COR-L47 (cell line): ENCODE measurements around the gene PIGQ.

Experiments
- DNase-seq: peaks from one replicate; lab custom pipeline; 2025; lab: John Stamatoyannopoulos, UW

Gene PIGQ

DNA sequence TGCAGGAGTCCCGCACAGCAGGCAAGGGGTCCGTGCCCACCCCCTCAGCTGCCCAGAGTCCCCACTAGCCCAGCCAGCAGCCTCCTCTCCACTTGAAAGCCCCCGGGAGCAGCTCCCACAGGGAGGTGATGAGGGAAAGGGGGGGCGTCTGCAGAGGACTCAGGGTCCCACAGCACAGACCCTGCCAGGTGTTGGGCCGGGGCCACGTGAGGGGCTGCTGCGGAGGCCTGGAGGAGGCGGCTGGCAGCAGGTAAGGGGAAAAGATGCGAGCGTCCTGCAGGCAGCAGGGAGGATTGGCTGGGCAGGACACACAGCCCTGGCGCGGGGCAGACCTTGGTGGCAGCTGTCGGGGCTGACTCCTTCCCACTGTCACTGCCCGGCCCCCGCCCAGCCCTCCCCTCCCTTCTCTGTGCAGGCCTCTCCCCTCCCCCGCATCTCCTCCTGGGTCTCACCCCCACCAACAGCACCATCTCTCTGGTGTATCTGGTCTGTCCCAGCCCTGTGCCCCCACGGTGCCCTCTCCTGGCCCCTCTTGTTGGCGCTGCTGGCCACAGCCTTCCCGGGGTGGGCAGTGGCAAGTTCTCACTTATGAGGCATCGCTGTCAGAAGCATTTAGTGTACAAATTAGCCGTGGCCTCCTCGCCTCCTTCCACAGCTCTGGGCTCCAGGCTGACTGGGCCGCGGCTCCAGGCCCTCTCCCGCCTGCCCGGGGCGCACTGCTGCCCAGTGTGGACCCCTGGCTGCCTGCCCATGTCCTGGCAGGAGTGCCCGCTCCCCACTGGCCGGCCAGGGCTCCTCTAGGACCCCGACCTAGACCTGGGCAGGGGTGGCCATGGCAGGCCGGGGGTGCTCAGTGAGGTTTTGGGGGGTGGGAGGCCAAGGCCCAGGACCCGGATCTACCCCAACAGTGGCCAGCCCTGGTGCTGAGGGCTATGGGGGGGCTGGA is 14.0 kb upstream of the PIGQ start:
- no peak for DNase-seq

DNA sequence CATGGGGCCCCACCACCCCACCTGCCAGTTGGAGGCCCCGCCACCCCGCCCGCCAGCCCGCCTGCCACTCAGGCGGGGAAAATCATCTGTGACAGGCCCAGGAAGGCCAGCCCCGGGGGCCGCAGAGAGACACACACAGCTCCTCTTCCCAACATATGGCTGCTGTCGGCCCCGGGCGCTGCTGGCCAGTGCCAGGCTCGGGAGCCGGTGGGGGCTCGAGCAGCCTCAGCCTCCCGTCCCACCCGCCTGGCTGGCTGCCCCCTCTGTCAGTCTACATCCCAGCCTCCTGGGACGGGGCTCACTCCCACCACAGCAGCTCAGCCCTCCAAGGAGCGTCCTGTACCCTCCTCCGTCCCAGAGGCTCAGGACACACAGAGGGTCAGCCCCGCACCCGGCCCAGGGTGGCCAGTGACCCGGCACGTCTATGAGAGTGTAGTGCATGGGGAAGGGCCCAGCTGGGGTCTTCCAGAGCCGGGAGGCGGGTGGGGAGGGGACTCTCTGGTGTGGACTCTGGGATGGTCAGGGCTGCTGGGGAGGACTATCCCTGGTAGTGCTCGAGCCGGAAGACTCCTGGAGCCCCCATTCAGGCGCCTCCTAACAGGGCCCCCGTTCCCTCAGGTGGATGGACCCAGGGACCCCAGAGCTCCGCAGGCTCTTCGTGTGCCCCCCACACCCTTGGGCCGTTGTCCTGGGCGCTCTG is 13.1 kb upstream of the PIGQ start:
- no peak for DNase-seq

- no peak for DNase-seq
Measured at GRCh38 chr16:557463-558297, 12.1 kb upstream of the PIGQ start.

GRCh38 chr16:558298-559020 is 11.3 kb upstream of the PIGQ start:
- DNase-seq: no peak

DNA sequence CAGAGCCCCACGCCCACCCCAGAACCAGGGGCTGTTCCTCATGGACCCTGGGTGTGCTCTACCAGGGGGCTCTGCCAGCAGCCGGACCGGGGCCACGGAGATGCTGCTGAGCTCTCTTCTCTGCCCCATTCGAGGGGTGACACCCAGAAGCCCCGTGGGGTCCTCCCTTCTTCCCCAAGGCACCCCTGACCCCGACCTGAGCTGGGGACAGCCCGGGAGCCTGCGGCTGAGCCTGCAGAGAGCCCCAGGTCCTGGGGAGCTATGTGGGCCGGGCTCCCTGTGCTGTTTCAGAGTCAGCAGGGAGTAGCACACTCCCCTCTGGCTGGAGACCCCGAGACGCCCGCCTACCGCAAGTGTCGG is 10.8 kb upstream of the PIGQ start:
- DNase-seq: no peak

DNA sequence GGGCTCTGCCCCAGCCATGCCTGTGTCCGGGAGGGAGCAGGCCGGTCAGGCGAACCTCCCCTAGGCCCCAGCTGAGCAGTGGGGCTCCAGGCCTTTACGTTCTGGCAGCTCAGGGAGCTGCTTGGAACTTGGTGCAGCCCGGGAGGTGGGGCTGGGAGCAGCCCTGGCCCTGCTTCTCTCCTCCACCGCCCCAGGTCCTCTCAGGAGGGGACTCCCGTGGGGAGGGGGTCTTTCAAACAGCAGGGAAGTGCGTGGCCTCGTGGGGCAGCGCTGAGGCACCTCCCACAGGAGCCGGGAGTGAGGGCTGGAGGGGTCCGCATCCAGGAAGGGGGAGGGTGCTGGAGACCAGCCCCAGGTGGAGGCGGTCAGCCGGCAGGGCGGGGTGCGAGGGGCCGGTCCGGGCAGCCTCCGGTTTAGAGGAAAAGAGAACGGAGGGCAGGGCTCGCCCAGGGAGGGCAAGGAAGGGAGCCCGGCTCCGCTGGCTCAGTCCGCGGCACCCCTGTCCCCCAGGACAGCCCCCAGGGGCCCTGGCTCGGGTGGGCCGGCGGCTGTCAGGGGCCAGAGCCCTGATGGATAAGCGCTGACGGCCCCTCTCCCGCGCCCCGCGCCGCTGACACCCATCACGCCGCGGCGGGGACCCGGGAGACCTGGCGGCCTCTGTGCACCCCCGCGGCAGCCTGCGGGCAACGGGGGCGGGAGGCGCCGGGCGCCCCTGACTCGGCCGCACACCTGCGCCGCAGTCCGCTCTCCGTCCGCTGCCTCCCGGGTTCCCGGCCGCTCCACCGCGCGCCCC is 10.2 kb upstream of the PIGQ start:
- no peak for DNase-seq

- DNase-seq: no peak
Measured at GRCh38 chr16:560204-560700, 9.5 kb upstream of the PIGQ start, which contains the start of gene PRR35. Gene PRR35, plus strand, starts transcription at chr16:560394. Its CDS starts 2,901 bp downstream, at chr16:563295.

DNA sequence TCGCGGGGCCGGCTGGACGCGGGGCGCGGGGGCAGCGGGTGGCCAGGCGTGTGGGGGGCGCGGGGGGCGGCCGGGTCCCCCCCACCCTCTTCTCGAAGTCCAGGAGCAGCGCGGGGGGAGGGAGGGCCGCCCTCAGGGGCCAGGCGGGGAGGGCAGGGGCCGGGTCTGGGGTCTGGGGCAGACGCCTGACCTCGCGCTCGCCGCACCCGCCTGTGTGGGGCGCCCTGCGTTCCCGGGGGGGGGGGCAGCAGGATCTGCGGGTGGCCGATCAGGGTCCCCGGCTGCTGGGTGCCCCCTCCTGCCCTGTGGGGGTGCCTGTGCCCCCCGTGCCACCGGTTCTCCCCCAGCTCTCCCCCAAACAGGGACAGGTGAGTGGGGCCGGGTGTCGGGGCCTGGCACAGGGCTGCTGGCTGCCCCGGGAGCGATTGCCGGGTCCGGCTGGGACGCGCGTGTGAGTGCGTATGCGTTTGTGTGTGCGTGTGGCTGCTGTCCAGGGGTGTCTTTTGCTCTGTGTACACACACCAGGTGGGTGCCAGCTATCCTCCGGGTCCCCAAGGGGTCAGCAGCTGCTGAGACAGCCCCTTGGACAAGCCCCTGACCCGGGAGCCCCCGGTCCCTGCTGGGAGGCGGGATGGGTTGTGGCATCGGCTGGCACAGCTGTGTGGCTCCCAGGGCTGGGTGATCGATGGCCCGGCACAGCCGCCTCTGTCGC is 8.9 kb upstream of the PIGQ start:
- no peak for DNase-seq

DNA sequence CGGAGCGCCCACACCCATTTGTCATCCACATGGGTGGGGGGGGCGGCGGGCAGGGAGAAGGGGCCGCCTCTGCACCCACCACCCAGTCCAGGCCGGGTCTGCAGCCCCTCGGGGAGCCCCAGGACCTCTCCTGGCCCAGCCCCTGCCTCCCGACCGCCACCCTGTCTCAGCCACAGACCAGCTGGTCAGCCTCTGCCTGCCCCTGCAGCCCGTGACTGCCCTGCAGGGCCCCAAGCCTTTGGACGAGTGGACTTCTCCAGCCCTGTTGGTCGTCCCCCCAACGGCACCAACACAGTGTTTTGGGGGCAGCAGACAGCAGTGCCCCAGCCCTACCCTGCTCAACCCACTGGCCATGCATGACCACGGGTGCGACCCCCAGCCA is 8.4 kb upstream of the PIGQ start:
- DNase-seq: no peak

DNA sequence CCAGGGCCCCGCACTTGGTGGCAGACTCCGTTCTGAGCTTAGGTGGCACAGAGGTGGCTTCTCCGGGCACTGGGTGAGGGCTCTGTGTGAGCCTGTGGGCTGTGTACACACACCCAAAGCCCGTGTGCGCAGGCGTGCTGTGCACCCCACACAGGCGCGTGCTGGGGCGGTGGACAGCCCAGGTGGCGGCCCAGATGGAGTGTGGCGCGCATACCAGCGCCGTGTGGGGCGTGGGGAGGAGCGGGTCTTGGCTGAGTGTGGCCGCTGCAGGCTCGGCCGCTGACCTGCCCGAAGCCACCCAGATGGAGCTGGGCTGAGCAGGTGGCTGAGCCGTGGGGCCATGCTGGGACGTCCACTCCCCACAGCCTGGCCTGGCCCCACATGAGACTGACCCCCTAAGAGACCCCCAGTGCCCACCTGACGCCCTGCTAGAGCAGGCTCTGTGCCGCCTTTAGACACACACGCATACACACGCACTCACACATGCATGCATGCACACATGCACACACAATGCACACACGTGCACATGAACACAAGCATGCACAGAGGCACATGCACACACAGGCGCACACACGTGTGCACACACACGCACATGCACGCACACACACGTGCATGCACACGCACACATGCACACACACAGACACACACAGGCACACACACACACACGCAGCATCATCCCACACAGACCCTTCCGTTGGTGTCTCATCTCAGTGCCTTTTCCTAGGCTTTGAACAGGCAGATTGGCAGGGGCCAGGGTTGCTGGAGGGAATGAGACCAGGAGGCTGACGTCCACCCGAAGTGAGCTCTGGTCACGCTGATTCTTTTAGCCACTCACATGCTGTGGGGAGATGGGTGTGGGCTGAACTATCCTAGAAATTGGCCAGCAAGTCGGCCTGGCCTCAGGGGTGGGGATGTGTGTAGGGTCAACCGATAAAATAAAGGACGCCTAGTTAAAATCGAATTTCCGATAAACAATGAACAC is 7.5 kb upstream of the PIGQ start:
- DNase-seq: no peak

DNA sequence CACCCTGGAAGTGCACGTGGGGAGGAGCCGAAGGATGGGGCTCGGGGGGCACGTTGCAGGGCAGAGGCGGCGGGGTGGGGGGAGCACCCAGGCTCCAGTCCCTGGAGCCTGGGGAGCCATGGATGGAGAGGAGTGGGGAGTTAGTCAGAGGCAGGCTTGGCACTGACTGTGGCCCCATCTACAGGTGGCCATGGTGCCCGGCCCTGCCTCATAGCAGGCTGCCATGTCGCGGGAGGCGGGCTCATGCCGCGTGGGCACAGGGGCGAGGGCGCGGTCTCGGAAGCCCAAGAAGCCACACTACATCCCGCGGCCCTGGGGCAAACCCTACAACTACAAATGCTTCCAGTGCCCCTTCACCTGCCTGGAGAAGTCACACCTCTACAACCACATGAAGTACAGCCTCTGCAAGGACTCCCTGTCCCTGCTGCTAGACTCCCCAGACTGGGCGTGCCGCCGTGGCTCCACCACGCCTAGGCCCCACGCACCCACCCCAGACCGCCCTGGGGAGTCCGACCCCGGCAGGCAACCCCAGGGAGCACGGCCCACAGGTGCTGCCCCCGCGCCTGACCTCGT is 6.6 kb upstream of the PIGQ start:
- no peak for DNase-seq

GRCh38 chr16:564690-565418 is 4.9 kb upstream of the PIGQ start:
- DNase-seq: no peak

DNA sequence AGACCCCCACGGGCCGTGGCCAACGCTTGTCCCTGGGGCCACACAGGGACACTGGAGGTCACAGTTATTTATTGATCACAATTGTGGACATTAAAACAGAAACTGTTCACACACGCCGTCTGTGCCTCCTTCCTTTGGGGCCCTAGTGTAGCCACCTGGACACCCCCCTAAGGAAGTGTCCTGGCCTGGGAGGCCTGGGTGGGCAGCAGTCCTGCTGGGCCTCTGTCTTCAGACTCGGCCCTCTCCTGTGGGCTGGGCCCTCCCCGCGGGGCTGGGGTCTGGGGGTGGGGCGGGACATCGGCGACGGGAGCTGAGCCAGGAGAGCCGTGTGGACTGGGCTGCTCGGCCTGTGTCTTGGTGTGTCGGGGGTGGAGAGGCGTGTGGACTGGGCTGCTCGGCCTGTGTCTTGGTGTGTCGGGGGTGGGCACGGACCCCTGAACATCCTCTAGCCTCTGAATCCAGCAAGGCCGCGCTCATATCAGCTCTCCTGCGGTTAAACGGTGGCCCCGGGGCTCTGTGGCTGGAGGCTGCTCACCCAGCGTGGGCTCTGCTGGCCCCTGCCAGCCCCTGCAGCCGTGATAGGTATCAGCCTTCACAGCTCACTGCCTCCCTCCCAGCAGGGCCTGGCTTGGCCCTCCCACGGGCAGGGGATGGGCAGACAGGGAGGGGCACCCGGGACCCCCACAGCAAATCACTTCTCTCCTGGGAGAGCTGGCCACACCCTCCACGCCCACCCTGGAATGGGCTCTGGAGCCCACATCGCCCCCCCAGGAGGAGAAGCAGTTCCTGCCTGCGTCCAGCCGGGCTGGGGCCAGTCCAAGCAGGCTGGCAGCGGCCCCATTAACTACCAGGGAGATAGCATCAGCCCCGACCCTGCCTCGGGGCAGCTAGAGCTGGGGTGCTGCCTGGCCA is 4.1 kb upstream of the PIGQ start:
- no peak for DNase-seq

DNA sequence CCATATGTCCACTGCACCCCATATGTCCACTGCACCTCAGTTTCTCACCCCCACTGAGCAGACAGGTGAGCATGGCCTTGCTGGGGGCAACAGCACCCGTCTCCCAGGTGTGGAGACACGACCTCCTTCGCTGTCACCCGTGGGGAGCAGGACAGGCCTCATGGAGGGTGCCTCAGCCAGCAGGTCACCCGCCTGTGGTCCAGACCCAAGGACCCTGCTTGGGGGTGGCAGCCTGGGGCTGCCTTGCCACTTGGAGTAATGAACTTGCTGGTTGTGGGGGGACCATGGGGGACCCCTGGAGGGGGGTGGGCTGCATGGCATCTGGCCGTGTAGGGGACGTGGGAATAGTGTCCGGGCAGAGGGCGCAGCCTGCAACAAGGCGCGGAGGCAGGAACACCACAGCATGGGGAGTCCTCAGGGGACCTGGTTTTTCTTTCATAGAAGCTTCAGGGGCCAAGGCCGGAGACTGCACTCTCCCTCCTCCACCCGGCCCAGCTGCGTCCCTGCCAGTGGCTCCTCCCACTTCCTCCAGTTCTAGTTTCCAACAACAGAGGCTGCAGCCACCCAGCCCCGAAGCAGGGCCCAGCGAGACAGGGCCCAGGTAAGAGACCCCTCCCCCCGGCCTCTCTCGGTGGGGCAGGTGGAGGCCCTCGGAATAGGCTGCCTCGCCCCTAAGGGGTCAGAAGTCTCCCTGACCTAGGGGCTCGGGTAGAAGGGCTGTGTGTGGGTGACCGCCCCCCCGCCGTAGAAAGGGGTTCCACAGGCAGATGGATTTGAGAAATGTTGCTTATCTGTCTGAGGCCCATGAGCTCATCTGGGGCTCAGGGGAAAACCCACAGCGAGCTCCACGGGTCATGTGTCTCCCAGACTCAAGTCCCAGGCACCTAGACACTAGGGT is 3.0 kb upstream of the PIGQ start, which contains the start of gene NHLRC4:
NHLRC4 (plus strand) TSS at position 531 of the 898 bp plus-strand sequence. CDS start 1,043 bp downstream, outside the sequence.
- DNase-seq: no peak
